ENCODE data around the gene ARHGAP25.

- TF ChIP-seq POLR2A (IDR thresholded peaks at IDR 0.05; ENCODE audit: low read length): no peak
- TF ChIP-seq GATA1 (IDR thresholded peaks at IDR 0.05; ENCODE audit: low read depth, low read length): no peak
These were observed 42.1 kb upstream of the ARHGAP25 start for GRCh38 chr2:68692511-68692910.

Measured in erythroblast (primary cell).